ENCODE data around the gene RBSN. TPM values are rescaled to one million over a fixed set of nuclear protein-coding genes. Genes with fewer than 3 reads are reported as not detected.
A peak's percentile ranks its signal among the peaks of the same experiment; 100 is the strongest.

The RBSN gene
- total RNA-seq, 1 donor from 2014 or later: 16.5 TPM

DNA sequence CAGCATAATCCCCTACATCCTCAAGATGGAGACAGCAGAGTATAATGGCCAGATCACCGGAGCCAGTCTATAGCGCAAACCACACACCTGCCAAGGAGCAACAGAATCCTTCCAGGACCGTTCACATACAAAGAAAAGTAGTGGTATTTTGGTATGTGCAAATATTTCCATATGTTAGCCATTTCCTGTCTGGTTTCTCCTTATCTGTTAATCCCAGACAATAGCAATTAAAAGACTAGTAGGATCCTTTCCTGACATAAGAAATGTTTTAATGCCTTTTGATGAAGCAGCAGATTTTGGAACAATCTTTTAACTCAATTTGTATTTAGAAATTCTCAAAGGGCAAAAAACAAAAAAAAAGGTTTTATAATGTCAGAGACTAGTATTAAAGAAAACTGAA is 56.0 kb downstream of the RBSN start:
- DNase-seq (ENCODE audit: missing footprints) (no peak), ATAC-seq (no peak)
- intact Hi-C loops (cut with DNase I): no loop called here

DNA sequence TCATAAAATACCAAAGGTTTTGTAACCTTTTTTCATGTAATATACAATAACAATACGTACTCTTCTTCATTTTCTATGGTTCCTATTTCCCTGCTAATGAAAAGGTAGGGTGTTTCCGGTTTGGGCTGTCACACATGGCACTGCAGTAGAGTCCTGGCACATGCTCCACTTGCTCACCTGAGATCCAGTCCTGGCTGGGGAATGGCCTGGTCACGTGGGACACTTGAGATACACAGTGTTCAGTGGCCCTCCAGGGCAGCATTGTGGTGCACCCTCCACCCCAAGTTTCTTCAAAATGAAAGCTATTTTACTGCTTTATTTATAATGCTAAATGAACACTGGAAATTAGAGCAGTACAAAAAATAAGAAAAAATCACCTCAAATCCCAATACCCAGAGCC is 57.0 kb downstream of the RBSN start:
- DNase-seq (ENCODE audit: missing footprints) (no peak), ATAC-seq (no peak)
- intact Hi-C loops (cut with DNase I): no loop called here

DNA sequence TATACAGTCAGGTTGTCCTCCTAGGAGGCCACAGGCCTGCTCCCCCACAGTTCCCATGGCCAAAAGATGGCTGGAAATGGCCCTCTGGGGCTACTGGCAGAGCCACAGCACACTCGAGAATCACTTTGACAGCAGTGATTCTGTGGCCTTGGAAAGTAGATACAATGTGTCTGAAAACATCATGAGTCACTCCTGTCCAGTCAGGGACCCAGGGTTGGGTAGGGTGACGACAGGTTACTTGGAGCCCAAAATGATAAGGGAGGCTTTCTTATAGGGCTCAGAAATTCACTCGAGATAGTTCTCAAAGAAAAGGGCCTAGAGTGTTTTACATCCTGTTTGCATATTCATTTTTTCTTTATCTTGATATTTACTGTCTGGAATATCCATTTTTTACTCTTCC is 58.1 kb downstream of the RBSN start:
- ATAC-seq (peak; percentile 61), DNase-seq (ENCODE audit: missing footprints) (no peak)
- intact Hi-C loops (cut with DNase I): no loop called here

DNA sequence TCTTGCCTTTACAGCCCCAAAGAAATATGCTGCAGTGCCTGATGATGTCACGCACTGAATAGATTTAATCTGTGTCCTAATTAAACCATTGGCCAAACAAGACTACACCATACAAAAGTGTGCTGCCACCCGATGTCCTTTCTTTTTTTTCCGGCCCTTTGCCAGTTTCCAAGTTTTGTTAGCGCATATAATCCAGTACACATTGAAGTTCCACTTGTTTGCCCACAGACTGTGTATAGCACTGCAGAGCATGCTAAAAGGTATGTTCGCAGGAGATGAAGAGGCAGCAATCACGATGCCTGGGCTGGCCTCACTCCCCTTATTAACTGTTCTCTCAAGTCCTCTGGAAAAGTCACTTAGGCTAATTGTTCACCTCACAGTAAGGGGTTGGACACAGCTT is 60.6 kb downstream of the RBSN start:
- DNase-seq (ENCODE audit: missing footprints): no peak
- ATAC-seq: no peak
- intact Hi-C loops (cut with DNase I): no loop called here

DNA sequence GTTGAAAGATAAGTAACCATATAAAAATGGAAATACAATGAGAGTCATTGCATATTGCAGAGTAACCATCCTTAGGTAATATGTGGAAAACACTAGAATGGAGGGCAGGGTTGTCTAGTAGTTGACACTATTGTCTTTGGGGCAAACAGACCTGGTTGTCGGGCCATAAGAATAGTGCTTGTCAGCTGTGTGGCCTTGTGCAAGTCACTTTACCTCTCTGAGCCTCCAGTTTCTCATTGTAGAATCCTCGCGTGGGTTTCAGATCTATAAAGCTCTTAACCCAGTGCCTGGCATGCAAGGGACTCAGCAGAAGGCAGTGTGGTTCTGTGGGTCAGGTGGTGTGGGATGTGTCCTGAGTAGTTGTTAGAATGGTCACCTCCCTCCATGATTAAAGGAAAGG is 65.8 kb downstream of the RBSN start:
- no peak for DNase-seq (ENCODE audit: missing footprints)
- ATAC-seq: no peak
- intact Hi-C loops (cut with DNase I): no loop called here

DNA sequence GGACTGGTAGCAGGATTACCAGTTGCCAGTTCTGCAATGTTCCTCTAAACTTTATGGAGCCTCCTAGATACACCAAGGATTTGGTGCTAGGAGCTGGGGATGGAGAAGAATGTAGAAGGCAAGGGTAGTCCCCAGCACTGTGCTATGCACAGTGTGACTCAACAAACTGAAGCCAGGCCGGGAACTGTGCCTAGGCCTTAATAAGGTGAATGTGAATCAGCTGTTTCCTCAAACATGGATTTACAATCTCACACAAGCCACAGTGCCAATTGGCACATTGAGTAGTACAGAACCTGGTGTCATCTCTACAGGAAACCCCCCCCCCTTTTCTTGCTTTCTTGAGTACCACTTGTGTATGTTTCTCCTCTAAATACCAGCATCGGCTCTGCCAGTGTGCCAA is 66.3 kb downstream of the RBSN start:
- DNase-seq (ENCODE audit: missing footprints): no peak
- ATAC-seq: no peak
- intact Hi-C loops (cut with DNase I): no loop called here

DNA sequence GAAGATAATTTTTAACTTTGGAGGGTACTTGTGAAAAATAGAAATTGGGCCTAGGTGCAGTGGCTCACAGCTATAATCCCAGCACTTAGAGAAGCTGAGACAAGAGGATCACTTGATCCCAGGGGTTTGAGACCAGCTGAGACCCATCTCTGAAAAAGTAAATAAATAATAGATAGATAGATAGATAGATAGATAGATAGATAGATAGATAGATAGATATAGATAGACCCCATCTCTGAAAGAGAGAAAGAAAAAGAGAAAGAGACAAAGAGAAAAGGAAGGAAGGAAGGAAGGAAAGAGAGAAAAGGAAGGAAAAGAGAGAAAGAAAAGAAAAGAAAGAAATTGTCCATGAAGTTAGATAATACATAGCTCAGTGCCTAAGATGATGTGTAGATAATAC is 69.3 kb downstream of the RBSN start:
- intact Hi-C loops (cut with DNase I): no loop called here
- ATAC-seq: no peak
- DNase-seq (ENCODE audit: missing footprints): no peak

DNA sequence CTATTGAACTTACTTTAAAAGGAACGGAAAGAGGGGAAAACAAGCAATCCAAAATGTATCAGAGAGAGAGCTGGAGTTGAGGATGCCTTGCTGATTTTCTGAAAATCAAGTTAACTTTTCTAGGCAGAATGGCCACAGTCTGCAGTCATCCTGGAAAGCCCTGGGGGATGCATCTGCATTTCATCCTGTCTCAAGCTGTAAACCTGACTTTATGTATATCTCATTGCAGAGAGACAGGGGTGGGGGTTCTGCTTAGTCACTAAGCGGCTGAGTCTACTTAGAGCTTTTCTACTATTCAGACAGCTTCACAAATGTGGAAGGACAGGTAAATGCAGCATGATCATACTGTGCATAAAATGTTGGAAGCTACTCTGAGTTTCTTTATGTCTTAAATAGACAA is 75.2 kb downstream of the RBSN start:
- intact Hi-C loops (cut with DNase I): no loop called here
- no peak for ATAC-seq
- DNase-seq (ENCODE audit: missing footprints): no peak

DNA sequence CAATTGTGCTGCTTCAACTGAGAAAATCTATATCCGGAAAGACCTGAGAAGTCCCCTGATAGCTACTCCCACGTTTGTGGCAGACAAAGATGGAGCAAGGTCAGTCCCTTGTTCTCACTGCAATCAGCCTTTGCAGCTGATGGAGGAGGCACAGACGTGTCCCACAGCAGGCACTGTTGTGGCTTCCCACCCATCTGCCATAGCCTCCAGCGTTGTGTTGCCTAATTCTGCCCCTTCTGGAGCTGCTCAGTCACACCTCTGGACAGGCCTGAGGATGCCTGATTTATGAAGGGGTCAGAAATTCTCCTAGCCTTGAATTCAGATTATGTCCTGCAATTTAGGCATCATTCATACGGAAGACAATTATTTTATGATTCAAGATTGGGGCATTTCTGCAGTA is 75.7 kb downstream of the RBSN start:
- intact Hi-C loops (cut with DNase I): no loop called here
- peak; percentile 44 for ATAC-seq
- no peak for DNase-seq (ENCODE audit: missing footprints)

Other genes with a start within 250 kb of the RBSN start
- 28.6 TPM for gene NR2C2, start 151.6 kb downstream of the RBSN start, total RNA-seq
- 140 TPM for gene MRPS25, start 33.8 kb downstream of the RBSN start, total RNA-seq
- 28.2 TPM for gene CAPN7, start 107.1 kb upstream of the RBSN start, total RNA-seq
- gene SH3BP5, start 233.4 kb upstream of the RBSN start, total RNA-seq: 11.7 TPM